Fibroblast of lung (primary cell): ENCODE measurements around the gene TENM4. TPM values are rescaled to one million over a fixed set of nuclear protein-coding genes. Genes with fewer than 3 reads are reported as not detected.

Experiments
- DNase-seq, 2 donors: peaks; one replicate each; pipeline versions ENCODE4 v3.0.0 to v3.0.0-alpha.2; 2010; ENCODE audit warnings: low read depth in 2 of 2
- H2AFZ ChIP-seq: 2 replicates; pipeline ENCODE4 v1.5.1; 2012; ENCODE audit warnings: low read length, control low read depth, inconsistent platforms
- H3K27ac ChIP-seq: 2 replicates; pipeline ENCODE4 v1.5.1; 2011; ENCODE audit warnings: low read length, control low read depth; ENCODE audit not compliant: insufficient read depth
- H3K27me3 ChIP-seq: 2 replicates; pipeline ENCODE4 v1.5.1; 2011; ENCODE audit warnings: mild to moderate bottlenecking, low read length; ENCODE audit not compliant: control insufficient read depth, insufficient read depth
- H3K36me3 ChIP-seq: 2 replicates; pipeline ENCODE4 v1.5.1; 2011; ENCODE audit warnings: low read length; ENCODE audit not compliant: control insufficient read depth, insufficient read depth
- H3K4me1 ChIP-seq: 2 replicates; pipeline ENCODE4 v1.5.1; 2011; ENCODE audit warnings: low read length; ENCODE audit not compliant: control insufficient read depth, insufficient read depth; ENCODE audit errors: extremely low read depth
- H3K4me2 ChIP-seq: 2 replicates; pipeline ENCODE4 v1.5.1; 2011; ENCODE audit warnings: low read length, control low read depth; ENCODE audit not compliant: insufficient read depth; ENCODE audit errors: extremely low read depth
- H3K4me3 ChIP-seq, 4 experiments: fragments of 200-600 bp in 1 of 4; sonication (generic) in 1 of 4; replicated peaks in 1 of 4; 2 replicates each; pipeline ENCODE4 v1.5.1; 2011 to 2016; ENCODE audit warnings: low read length in 4 of 4, low read depth in 3 of 4, mild to moderate bottlenecking in 3 of 4, control low read depth in 2 of 4, inconsistent platforms in 1 of 4, mixed read lengths in 1 of 4; ENCODE audit not compliant: insufficient read depth in 1 of 4; ENCODE audit errors: control extremely low read depth in 1 of 4
- H3K79me2 ChIP-seq: 2 replicates; pipeline ENCODE4 v1.5.1; 2012; ENCODE audit warnings: mild to moderate bottlenecking, low read length, inconsistent platforms; ENCODE audit not compliant: control insufficient read depth, insufficient read depth
- H3K9ac ChIP-seq: 2 replicates; pipeline ENCODE4 v1.5.1; 2011; ENCODE audit warnings: mild to moderate bottlenecking, low read length, control low read depth; ENCODE audit not compliant: insufficient read depth
- H3K9me3 ChIP-seq: 2 replicates; pipeline ENCODE4 v1.5.1; 2012; ENCODE audit warnings: low read depth, low read length; ENCODE audit not compliant: control insufficient read depth, insufficient read depth
- H4K20me1 ChIP-seq: 2 replicates; pipeline ENCODE4 v1.5.1; 2011; ENCODE audit warnings: low read length; ENCODE audit not compliant: control insufficient read depth, insufficient read depth; ENCODE audit errors: extremely low read depth
- EZH2 ChIP-seq: IDR thresholded peaks from 2 replicates; pipeline ENCODE4 v1.5.1; 2012; ENCODE audit warnings: low read length, control low read depth, mild to moderate bottlenecking; ENCODE audit errors: missing control alignments
- polyA plus RNA-seq, 2 donors: library from polyadenylated mRNA; depleted of rRNA in 1 of 2; stranded (reverse) in 1 of 2; unstranded in 1 of 2; fragments of >200 nt; gene quantifications; 2 replicates each; pipeline ENCODE4 v1.2.1, GENCODE V29; 2011 to 2012; ENCODE audit warnings: missing spikeins in 1 of 2
- total RNA-seq: library from RNA; depleted of rRNA; stranded (reverse); fragments of >200 nt; gene quantifications from 2 replicates; pipeline ENCODE4 v1.2.1, GENCODE V29; 2014
- TF ChIP-seq, protein P1 (sequence below), 2 donors: IDR thresholded peaks in 1 of 2; conservative IDR thresholded peaks in 1 of 2; 1 replicate in 1 of 2; 2 replicates in 1 of 2; pipeline ENCODE4 v1.5.1; 2011 to 2012; ENCODE audit warnings: low read length in 2 of 2, control low read depth in 1 of 2, inconsistent platforms in 1 of 2, low read depth in 1 of 2, mild to moderate bottlenecking in 1 of 2

Gene TENM4
- total and polyA plus RNA-seq, 2 donors (not counting 1 experiment from before 2014, with no cell fraction given), result 4.6 to 48.4 TPM

DNA sequence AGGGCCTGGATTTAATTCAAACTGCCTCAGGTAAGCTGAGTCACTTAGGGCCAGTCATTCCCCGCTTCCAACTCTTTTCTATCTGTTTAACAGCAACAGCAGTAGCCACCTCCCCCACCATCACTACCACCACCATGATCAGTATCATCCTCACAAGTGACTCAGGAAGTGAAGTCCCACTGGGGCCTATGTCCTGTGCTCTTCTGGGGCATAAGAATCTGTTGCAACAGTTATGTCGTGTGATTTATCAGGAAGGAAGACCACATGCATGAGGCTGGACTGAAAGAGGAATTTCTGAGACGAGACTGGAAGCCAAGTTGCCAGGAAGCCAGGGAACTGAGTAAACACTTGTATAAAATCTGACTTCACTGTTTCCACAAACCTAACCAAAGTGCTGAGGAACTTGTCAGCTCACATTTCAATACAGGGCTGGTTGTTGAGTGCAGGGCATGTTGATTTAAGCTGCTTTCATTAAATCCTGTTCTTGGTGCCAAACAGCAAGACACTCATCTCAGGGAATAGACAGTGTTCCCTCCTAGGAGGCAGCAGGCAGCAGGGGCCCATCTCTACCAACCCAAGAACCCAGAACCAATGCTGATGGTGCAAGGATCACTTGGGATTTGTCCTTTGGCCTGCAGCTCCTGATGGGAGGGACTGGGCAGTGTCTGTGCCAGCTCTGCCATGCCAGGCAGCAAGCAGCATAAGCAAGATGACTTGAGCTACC lies 639.5 kb downstream of the TENM4 start:
- Histone ChIP-seq H3K4me3 (no peak overlapping the region), H4K20me1 (no peaks in the 10 kb centered on the region), H3K27ac (peak overlapping the region; percentile 89), H3K27me3 (no peaks in the 10 kb centered on the region), H3K9me3 (no peaks in the 10 kb centered on the region), H3K9ac (peak overlapping the region; percentile 11), H2AFZ (no peak overlapping the region), H3K36me3 (no peaks in the 10 kb centered on the region), H3K79me2 (no peaks in the 10 kb centered on the region), H3K4me2 (peak overlapping the region; percentile 34), H3K4me1 (peaks cover 44% of the 10 kb centered on the region)
- TF ChIP-seq, protein P1, sequence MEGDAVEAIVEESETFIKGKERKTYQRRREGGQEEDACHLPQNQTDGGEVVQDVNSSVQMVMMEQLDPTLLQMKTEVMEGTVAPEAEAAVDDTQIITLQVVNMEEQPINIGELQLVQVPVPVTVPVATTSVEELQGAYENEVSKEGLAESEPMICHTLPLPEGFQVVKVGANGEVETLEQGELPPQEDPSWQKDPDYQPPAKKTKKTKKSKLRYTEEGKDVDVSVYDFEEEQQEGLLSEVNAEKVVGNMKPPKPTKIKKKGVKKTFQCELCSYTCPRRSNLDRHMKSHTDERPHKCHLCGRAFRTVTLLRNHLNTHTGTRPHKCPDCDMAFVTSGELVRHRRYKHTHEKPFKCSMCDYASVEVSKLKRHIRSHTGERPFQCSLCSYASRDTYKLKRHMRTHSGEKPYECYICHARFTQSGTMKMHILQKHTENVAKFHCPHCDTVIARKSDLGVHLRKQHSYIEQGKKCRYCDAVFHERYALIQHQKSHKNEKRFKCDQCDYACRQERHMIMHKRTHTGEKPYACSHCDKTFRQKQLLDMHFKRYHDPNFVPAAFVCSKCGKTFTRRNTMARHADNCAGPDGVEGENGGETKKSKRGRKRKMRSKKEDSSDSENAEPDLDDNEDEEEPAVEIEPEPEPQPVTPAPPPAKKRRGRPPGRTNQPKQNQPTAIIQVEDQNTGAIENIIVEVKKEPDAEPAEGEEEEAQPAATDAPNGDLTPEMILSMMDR (conservative IDR thresholded peaks at IDR 0.05 in 1 of 2, IDR thresholded peaks at IDR 0.05 in 1 of 2; ENCODE audit: low read depth in 1 of 2, low read length in 2 of 2), result no peak
- no peak for TF ChIP-seq EZH2
- DNase-seq, result peak; percentile 98

- H3K4me1 ChIP-seq, result peaks cover 47% of the 10 kb centered on the region
- peak overlapping the region; percentile 89 for H3K27ac ChIP-seq
- H3K36me3 ChIP-seq, result no peaks in the 10 kb centered on the region
- no peak overlapping the region for H3K4me2 ChIP-seq
- H3K79me2 ChIP-seq, result no peaks in the 10 kb centered on the region
- TF ChIP-seq EZH2, result no peak
- TF ChIP-seq, protein P1 (conservative IDR thresholded peaks at IDR 0.05 in 1 of 2, IDR thresholded peaks at IDR 0.05 in 1 of 2; ENCODE audit: low read depth in 1 of 2, low read length in 2 of 2), result no peak
- no peaks in the 10 kb centered on the region for H3K9me3 ChIP-seq
- H2AFZ ChIP-seq, result no peak overlapping the region
- H3K4me3 ChIP-seq, result no peak overlapping the region
- H3K27me3 ChIP-seq, result no peaks in the 10 kb centered on the region
- H3K9ac ChIP-seq, result no peak overlapping the region
- H4K20me1 ChIP-seq, result no peaks in the 10 kb centered on the region
- peak; percentile 32 to 54 for DNase-seq
Observed at GRCh38 chr11:78800756-78801155, 640.1 kb downstream of the TENM4 start.

- H3K4me1 ChIP-seq, result peaks cover 49% of the 10 kb centered on the region
- no peak overlapping the region for H3K9ac ChIP-seq
- H4K20me1 ChIP-seq, result no peaks in the 10 kb centered on the region
- H2AFZ ChIP-seq, result no peak overlapping the region
- H3K4me3 ChIP-seq, result no peak overlapping the region
- no peaks in the 10 kb centered on the region for H3K27me3 ChIP-seq
- H3K27ac ChIP-seq, result peak overlapping the region; percentile 89
- no peak overlapping the region for H3K4me2 ChIP-seq
- TF ChIP-seq EZH2, result no peak
- TF ChIP-seq, protein P1 (conservative IDR thresholded peaks at IDR 0.05 in 1 of 2, IDR thresholded peaks at IDR 0.05 in 1 of 2; ENCODE audit: low read depth in 1 of 2, low read length in 2 of 2), result no peak
- H3K36me3 ChIP-seq, result no peaks in the 10 kb centered on the region
- DNase-seq, result no peak
- no peaks in the 10 kb centered on the region for H3K79me2 ChIP-seq
- H3K9me3 ChIP-seq, result no peaks in the 10 kb centered on the region
Observed at GRCh38 chr11:78800096-78800690, 640.6 kb downstream of the TENM4 start.
